ENCODE results near the gene DLG2.

- TF ChIP-seq CTCF (IDR thresholded peaks at IDR 0.05; ENCODE audit: low read length) = no peak
- no peak for TF ChIP-seq EZH2phosphoT487 (IDR thresholded peaks at IDR 0.05; ENCODE audit: low read length)
These were observed 460.1 kb downstream of the DLG2 start for GRCh38 chr11:85167038-85167437.

All from MM.1S (cell line).